Colonic mucosa (tissue), 4 donors: ENCODE measurements around the gene ANAPC1. TPM values are rescaled to one million over a fixed set of nuclear protein-coding genes. Genes with fewer than 3 reads are reported as not detected.

Source experiments
- DNase-seq: peaks from one replicate; pipeline ENCODE4 v3.0.0-alpha.2; 2020
- H3K27ac ChIP-seq: fragments of 200-600 bp; one replicate; pipeline ENCODE4 v1.8.0; 2021
- H3K27me3 ChIP-seq: fragments of 200-600 bp; one replicate; pipeline ENCODE4 v1.8.0; 2021
- H3K36me3 ChIP-seq: fragments of 200-600 bp; one replicate; pipeline ENCODE4 v1.8.0; 2021
- H3K4me1 ChIP-seq: fragments of 200-600 bp; one replicate; pipeline ENCODE4 v1.8.0; 2021; ENCODE audit warnings: mild to moderate bottlenecking
- H3K4me3 ChIP-seq: fragments of 200-600 bp; one replicate; pipeline ENCODE4 v1.8.0; 2021
- H3K9ac ChIP-seq, 2 donors: one replicate each; pipeline ENCODE4 v1.7.0; 2013; ENCODE audit warnings: control low read depth in 2 of 2, low read depth in 2 of 2, low read length in 2 of 2
- H3K9me3 ChIP-seq: fragments of 200-600 bp; one replicate; pipeline ENCODE4 v1.8.0; 2021
- intact Hi-C: fragments of 100-400 bp; cut with DNase I; formaldehyde crosslinking; loops from one replicate; pipeline ENCODE4 v1.14.1; 2022
- total RNA-seq, 2 donors: library from RNA; stranded (reverse); fragmentation: NEBNext Ultra II Directional in 1 of 2; extraction: Animal tissue kit (Norgen Biotek cat#: 25700) in 1 of 2; gene quantifications; one replicate each; pipeline ENCODE4 v1.2.1, GENCODE V29; 2021
- TF ChIP-seq, protein P1 (sequence below): fragments of 200-600 bp; IDR thresholded peaks from one replicate; pipeline ENCODE4 v1.8.0; 2022; ENCODE audit warnings: antibody characterized with exemption, mild to moderate bottlenecking
- donor health status: healthy.
- donor health status: DM: no; HTN: no; CAD: no.
- donor health status: DM: no; HTN: no; CAD: no.

Gene ANAPC1
- total RNA-seq, 2 donors from 2014 or later, result 32.9 to 62.1 TPM

DNA sequence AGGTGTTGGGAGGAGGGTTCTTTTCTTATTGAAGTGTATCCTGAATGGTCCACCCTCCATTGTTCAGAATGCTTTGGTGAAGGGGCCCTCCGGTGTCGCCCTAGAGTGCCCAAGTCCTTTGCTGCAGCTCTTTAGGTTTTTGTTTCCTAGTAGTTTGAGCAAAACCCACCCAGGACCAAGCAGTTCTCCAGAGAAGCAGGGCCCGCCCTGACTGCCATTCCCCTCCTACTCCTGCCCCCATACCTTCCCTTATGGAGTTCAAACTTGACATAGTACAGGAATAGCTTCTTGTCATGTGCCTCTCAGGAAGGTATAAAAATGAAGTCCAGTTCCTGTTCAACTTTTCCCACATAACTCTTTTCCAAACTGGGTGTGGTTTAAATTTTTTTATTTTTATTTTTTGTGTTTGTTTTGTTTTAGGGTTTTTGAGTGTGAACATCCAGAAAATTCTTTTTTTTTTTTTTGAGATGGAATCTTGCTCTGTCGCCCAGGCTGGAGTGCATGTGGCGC lies 20.0 kb upstream of the ANAPC1 start:
- Histone ChIP-seq H3K36me3 (no peaks in the 10 kb centered on the region), H3K4me1 (peaks cover 4% of the 10 kb centered on the region), H3K9me3 (no peaks in the 10 kb centered on the region), H3K27ac (no peak overlapping the region), H3K9ac (peak overlapping the region in 1 of 2 donors; percentile 26), H3K4me3 (no peak overlapping the region), H3K27me3 (no peaks in the 10 kb centered on the region)
- TF ChIP-seq, protein P1, sequence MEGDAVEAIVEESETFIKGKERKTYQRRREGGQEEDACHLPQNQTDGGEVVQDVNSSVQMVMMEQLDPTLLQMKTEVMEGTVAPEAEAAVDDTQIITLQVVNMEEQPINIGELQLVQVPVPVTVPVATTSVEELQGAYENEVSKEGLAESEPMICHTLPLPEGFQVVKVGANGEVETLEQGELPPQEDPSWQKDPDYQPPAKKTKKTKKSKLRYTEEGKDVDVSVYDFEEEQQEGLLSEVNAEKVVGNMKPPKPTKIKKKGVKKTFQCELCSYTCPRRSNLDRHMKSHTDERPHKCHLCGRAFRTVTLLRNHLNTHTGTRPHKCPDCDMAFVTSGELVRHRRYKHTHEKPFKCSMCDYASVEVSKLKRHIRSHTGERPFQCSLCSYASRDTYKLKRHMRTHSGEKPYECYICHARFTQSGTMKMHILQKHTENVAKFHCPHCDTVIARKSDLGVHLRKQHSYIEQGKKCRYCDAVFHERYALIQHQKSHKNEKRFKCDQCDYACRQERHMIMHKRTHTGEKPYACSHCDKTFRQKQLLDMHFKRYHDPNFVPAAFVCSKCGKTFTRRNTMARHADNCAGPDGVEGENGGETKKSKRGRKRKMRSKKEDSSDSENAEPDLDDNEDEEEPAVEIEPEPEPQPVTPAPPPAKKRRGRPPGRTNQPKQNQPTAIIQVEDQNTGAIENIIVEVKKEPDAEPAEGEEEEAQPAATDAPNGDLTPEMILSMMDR, result no peak
- intact Hi-C loops, result loop anchor here (10.0 kb wide), 1 partner anchor 61 kb away; no protein-coding TSS in a partner anchor
- DNase-seq, result no peak

DNA sequence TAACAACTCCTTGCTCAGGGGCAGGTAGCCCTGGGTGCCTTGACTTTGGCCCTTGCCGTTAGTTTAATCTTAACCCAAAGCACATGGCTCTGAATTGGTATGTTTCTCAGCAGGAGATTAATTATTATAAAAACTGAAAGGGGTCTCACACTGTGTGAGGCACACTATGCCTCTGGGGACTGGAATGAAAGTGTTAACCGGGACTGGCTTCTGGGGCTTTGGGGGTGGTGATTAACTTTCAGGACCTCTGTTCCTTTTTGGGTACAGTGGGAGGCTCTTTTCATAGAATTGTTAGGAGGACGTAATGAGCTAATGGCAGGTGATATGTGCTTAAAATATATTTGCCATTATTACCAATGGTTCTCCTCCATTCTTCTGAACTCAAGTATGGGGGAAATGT lies 19.5 kb upstream of the ANAPC1 start:
- no peak for DNase-seq
- Histone ChIP-seq H3K36me3 (no peaks in the 10 kb centered on the region), H3K27me3 (no peaks in the 10 kb centered on the region), H3K9me3 (no peaks in the 10 kb centered on the region), H3K4me1 (peaks cover 4% of the 10 kb centered on the region), H3K27ac (no peak overlapping the region), H3K9ac (peak overlapping the region in 1 of 2 donors; percentile 26), H3K4me3 (no peak overlapping the region)
- TF ChIP-seq, protein P1, result no peak
- intact Hi-C loops, result loop anchor here (10.0 kb wide), 1 partner anchor 61 kb away; no protein-coding TSS in a partner anchor

DNA sequence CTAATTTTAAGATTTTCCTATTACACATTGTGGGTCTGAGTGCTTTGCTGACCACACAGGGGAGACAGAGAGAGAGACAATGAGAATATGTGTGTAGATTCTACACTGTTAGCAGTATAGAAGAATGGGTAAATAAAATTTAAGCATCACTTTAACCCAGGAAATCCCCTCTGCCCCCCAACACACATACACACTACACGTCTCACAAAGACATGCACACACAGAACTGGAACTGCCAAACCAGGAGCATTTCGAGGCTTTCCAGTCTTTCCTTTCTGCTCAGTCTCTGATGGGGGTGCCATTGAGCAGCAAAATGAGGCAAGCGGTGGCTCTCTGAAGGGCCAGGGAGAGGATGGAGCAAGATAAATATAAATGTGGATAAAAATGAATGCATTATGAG lies 16.9 kb upstream of the ANAPC1 start:
- Histone ChIP-seq H3K9ac (peak overlapping the region in 1 of 2 donors; percentile 40), H3K4me3 (no peak overlapping the region), H3K9me3 (no peaks in the 10 kb centered on the region), H3K36me3 (no peaks in the 10 kb centered on the region), H3K27me3 (no peaks in the 10 kb centered on the region), H3K4me1 (peaks cover 6% of the 10 kb centered on the region), H3K27ac (no peak overlapping the region)
- DNase-seq, result peak; percentile 50
- TF ChIP-seq, protein P1, result peak; percentile 8
- intact Hi-C loops, result loop anchor here (10.0 kb wide), 1 partner anchor 64 kb away; no protein-coding TSS in a partner anchor

DNA sequence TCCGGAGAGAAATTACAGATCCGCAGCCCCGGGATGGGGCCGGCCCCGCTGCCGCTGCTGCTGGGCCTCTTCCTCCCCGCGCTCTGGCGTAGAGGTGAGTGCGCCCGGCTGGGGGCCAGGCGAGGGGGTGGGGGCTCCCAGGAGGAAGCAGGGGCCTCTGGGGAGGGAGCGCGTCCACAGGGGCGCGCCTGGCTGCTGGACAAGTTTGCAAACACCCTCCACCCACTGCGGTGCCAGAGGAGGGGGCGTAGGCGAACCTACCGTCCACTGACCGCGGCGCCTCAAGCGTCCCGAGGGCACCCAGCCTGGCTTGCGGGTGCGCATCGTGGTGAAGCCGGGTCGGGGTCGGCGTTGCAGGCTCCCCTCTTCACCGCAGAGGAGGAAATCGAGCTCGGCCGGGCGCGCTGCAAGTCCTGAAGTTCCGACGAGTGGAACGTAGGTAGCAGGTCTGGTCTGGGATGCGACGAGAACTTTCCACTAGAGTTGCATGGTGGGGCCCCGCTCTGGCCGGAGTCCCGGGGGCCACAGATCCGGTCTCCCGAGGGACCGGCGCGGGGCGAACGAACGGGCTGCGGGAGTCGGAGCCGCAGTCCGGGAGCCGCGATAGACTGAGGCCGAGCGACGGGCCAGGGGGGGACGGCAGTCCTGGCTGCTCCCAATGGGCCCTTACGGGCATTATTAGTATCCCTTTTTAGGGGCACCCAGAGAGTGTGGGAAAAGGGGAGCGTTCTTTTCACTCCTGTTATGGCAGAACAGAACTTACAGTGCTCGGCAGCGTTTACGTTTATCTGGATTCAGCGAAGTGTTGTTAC lies 14.9 kb upstream of the ANAPC1 start:
- Histone ChIP-seq H3K9ac (peak overlapping the region; percentile 76 to 83), H3K4me3 (peak overlapping the region; percentile 60), H3K9me3 (no peaks in the 10 kb centered on the region), H3K36me3 (no peaks in the 10 kb centered on the region), H3K27ac (peak overlapping the region; percentile 35), H3K27me3 (no peaks in the 10 kb centered on the region), H3K4me1 (peaks cover 5% of the 10 kb centered on the region)
- TF ChIP-seq, protein P1, result no peak
- no peak for DNase-seq
- intact Hi-C loops, result loop anchor here (5.0 kb wide), 1 partner anchor 148 kb away; no protein-coding TSS in a partner anchor

DNA sequence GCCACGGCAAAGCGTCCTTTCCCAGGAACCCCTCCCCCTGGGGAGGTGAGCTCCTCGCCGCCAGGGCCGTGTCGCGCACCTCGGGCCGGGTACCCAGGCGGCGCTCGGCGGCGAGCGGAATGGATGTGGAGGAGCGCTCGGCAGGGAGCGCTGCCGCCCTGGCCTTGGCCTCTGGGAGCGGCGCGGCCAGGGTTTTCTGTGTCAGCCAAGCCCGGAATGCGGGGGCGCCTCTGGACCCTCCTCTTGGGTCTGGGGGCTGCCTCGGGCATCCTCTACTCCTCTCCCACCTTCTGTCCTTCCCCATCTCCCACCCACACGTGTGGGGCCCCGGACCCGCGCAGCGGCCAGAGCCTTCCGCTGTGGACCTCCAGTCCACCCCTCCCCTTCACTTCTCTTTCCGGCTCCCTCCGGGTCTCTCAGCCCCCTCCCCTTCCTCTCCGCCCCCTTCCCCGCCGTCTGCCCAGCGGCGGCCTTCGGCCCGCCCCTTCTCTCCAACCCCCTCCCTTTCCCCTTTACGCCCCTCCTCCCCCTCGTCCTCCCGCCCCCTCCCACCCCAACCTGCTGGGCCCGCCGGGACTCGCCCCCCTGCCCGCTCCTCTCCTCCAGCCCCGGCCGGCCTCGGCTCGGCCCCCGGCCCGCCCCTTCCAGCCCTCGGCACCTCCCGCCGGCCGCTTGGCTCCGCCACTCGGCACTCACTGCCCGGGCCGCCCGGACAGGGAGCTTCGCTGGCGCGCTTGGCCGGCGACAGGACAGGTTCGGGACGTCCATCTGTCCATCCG lies 14.1 kb upstream of the ANAPC1 start, which contains the start of gene MERTK:
MERTK (plus strand) TSS at position 684 of the 779 bp plus-strand sequence. CDS start 129 bp downstream, outside the sequence.
- TF ChIP-seq, protein P1, result peak; percentile 45

More for the DNA sequence above, 14.1 kb upstream of the ANAPC1 start, which contains the start of gene MERTK:
- DNase-seq, result peak; percentile 72
- intact Hi-C loops, result loop anchor here (5.0 kb wide), 1 partner anchor 149 kb away; no protein-coding TSS in a partner anchor
- no peaks in the 10 kb centered on the region for H3K9me3 ChIP-seq
- peak within 1 kb of the TSS; percentile 71 for H3K27ac ChIP-seq
- H3K4me1 ChIP-seq, result peaks cover 5% of the 10 kb centered on the region
- H3K27me3 ChIP-seq, result no peaks in the 10 kb centered on the region
- peak within 1 kb of the TSS; percentile 76 to 83 for H3K9ac ChIP-seq
- no peaks in the 10 kb centered on the region for H3K36me3 ChIP-seq
- H3K4me3 ChIP-seq, result peak within 1 kb of the TSS; percentile 60
